Calu3 (cell line): ENCODE data around the gene NUAK2. TPM values are rescaled to one million over a fixed set of nuclear protein-coding genes. Genes with fewer than 3 reads are reported as not detected.

ENCODE experiments used
- BruUV-seq: library from RNA; stranded (reverse); fragments of 400-500 nt; replicated peaks from 2 replicates; lab custom pipeline; 2021; lab: Mats Ljungman, UMichigan
- CTCF ChIA-PET: fragments of 300-600 bp; sonication (Branson Sonifier 250); formaldehyde crosslinking; loops from one replicate; lab custom pipeline; 2022; ENCODE audit warnings: antibody characterized with exemption; lab: Charles Lee
- DNase-seq: peaks from one replicate; pipeline ENCODE4 v3.0.0; 2022
- H3K27ac Mint-ChIP-seq: one replicate; pipeline ENCODE4 v1.8.0; 2022; ENCODE audit warnings: mixed read lengths; ENCODE audit not compliant: unreplicated experiment
- H3K27me3 Mint-ChIP-seq: one replicate; pipeline ENCODE4 v1.8.0; 2022; ENCODE audit warnings: mixed read lengths; ENCODE audit not compliant: unreplicated experiment
- H3K36me3 Mint-ChIP-seq: one replicate; pipeline ENCODE4 v1.8.0; 2022; ENCODE audit warnings: mild to moderate bottlenecking, moderate library complexity, mixed read lengths; ENCODE audit not compliant: insufficient read depth, unreplicated experiment
- H3K4me1 Mint-ChIP-seq: one replicate; pipeline ENCODE4 v1.8.0; 2022; ENCODE audit warnings: mild to moderate bottlenecking, low read depth, mixed read lengths; ENCODE audit not compliant: unreplicated experiment
- H3K4me3 Mint-ChIP-seq: one replicate; pipeline ENCODE4 v1.8.0; 2022; ENCODE audit warnings: mild to moderate bottlenecking, low read depth, moderate library complexity, mixed read lengths; ENCODE audit not compliant: unreplicated experiment
- H3K9me3 Mint-ChIP-seq: one replicate; pipeline ENCODE4 v1.8.0; 2022; ENCODE audit warnings: low read depth, mixed read lengths; ENCODE audit not compliant: unreplicated experiment
- CTCF ChIP-seq: fragments of 200-600 bp; IDR thresholded peaks from one replicate; pipeline ENCODE4 v1.8.0; 2022; ENCODE audit warnings: antibody characterized with exemption; ENCODE audit not compliant: unreplicated experiment
- intact Hi-C: fragments of 100-400 bp; cut with micrococcal nuclease; formaldehyde crosslinking; loops from one replicate; pipeline ENCODE4 v1.10.0; 2022; ENCODE audit not compliant: unreplicated experiment
- total RNA-seq: library from RNA; stranded (reverse); gene quantifications from 2 replicates; pipeline ENCODE4 v1.2.3, GENCODE V29; 2022

NUAK2 gene
- total RNA-seq, 1 experiment from 2014 or later = 3.7 TPM

- Mint-ChIP-seq H3K4me1 (peaks cover 18% of the 10 kb centered on the region), H3K27ac (no peak overlapping the region), H3K9me3 (no peaks in the 10 kb centered on the region), H3K4me3 (no peak overlapping the region), H3K27me3 (peaks cover 36% of the 10 kb centered on the region), H3K36me3 (no peaks in the 10 kb centered on the region)
- no peak for TF ChIP-seq CTCF
- DNase-seq = no peak
- intact Hi-C loops = no loop called here
- BruUV-seq = no TSS peak
- CTCF ChIA-PET = interaction anchor here (0.7 to 6.1 kb wide), 24 partner anchors 9 to 250 kb away, joined by 3 to 303 read pairs (median 6); partner anchors contain the start of genes NUAK2 and TMCC2
Measured at GRCh38 chr1:205274041-205274691, 47.4 kb downstream of the NUAK2 start.

GRCh38 chr1:205273551-205273982 lies 48.0 kb downstream of the NUAK2 start:
- no peaks in the 10 kb centered on the region for H3K36me3 Mint-ChIP-seq
- peaks cover 18% of the 10 kb centered on the region for H3K4me1 Mint-ChIP-seq
- intact Hi-C loops = loop anchor here (1.0 kb wide), 2 partner anchors 48 to 52 kb away; partner anchors contain the start of gene NUAK2
- CTCF ChIA-PET = interaction anchor here (0.7 to 6.1 kb wide), 25 partner anchors 9 to 251 kb away, joined by 3 to 303 read pairs (median 5); partner anchors contain the start of genes NUAK2 and TMCC2
- no TSS peak for BruUV-seq
- no peaks in the 10 kb centered on the region for H3K9me3 Mint-ChIP-seq
- DNase-seq = peak; percentile 91
- H3K27ac Mint-ChIP-seq = no peak overlapping the region
- peaks cover 42% of the 10 kb centered on the region for H3K27me3 Mint-ChIP-seq
- no peak overlapping the region for H3K4me3 Mint-ChIP-seq
- TF ChIP-seq CTCF = peak; percentile 93

GRCh38 chr1:205272536-205272935 lies 49.0 kb downstream of the NUAK2 start:
- TF ChIP-seq CTCF = no peak
- Mint-ChIP-seq H3K4me1 (peaks cover 18% of the 10 kb centered on the region), H3K4me3 (no peak overlapping the region), H3K9me3 (no peaks in the 10 kb centered on the region), H3K27me3 (peaks cover 52% of the 10 kb centered on the region), H3K27ac (no peak overlapping the region), H3K36me3 (no peaks in the 10 kb centered on the region)
- CTCF ChIA-PET = interaction anchor here (0.6 to 6.1 kb wide), 5 partner anchors 12 to 252 kb away, joined by 3 to 303 read pairs (median 5); partner anchors contain the start of gene NUAK2
- intact Hi-C loops = no loop called here
- no TSS peak for BruUV-seq
- no peak for DNase-seq

GRCh38 chr1:205271745-205272144 lies 49.8 kb downstream of the NUAK2 start:
- Mint-ChIP-seq H3K4me3 (no peak overlapping the region), H3K27me3 (peaks cover 60% of the 10 kb centered on the region), H3K4me1 (peaks cover 18% of the 10 kb centered on the region), H3K27ac (no peak overlapping the region), H3K36me3 (no peaks in the 10 kb centered on the region), H3K9me3 (no peaks in the 10 kb centered on the region)
- intact Hi-C loops = no loop called here
- CTCF ChIA-PET = interaction anchor here (1.0 to 6.1 kb wide), 10 partner anchors 10 to 252 kb away, joined by 3 to 303 read pairs (median 6); partner anchors contain the start of gene NUAK2
- TF ChIP-seq CTCF = no peak
- no TSS peak for BruUV-seq
- DNase-seq = no peak
